ENCODE data around the gene STAT1. TPM values are rescaled to one million over a fixed set of nuclear protein-coding genes. Genes with fewer than 3 reads are reported as not detected.

STAT1 gene
- total and polyA plus RNA-seq, 4 donors, result 21.6 to 80.1 (median 74.1) TPM

- no peak overlapping the region for H3K9ac ChIP-seq (ENCODE audit: insufficient read depth in 1 of 2, low read length in 2 of 2)
- no peak for TF ChIP-seq CTCF (IDR thresholded peaks at IDR 0.05; ENCODE audit: control extremely low read depth, extremely low read depth)
- no peak overlapping the region for H3K4me3 ChIP-seq
- no peaks in the 10 kb centered on the region for H3K4me1 ChIP-seq (ENCODE audit: control insufficient read depth in 5 of 5, insufficient read depth in 5 of 5, low read length in 5 of 5)
- no peak overlapping the region for H3K27ac ChIP-seq (ENCODE audit: low read depth in 1 of 2, low read length in 1 of 2)
- ATAC-seq (ENCODE audit: insufficient read depth, low FRiP score), result no peak
- WGBS, 2 donors, result 91 to 94% methylated on average over 3 of the region's 3 CpGs
- DNase-seq, result no peak
- no peaks in the 10 kb centered on the region for H3K27me3 ChIP-seq (ENCODE audit: control insufficient read depth in 3 of 3, insufficient read depth in 3 of 3, low read length in 2 of 3)
- no peaks in the 10 kb centered on the region for H3K9me3 ChIP-seq (ENCODE audit: control insufficient read depth in 4 of 4, insufficient read depth in 3 of 4, low read length in 3 of 4)
- H3K36me3 ChIP-seq (ENCODE audit: control insufficient read depth in 4 of 4, insufficient read depth in 4 of 4, low read length in 4 of 4), result no peaks in the 10 kb centered on the region
These were observed 29.5 kb upstream of the STAT1 start for GRCh38 chr2:191043438-191043837.

- 71 to 89% methylated on average over 3 of the region's 3 CpGs for WGBS, 2 donors
- no peaks in the 10 kb centered on the region for H3K9me3 ChIP-seq (ENCODE audit: control insufficient read depth in 4 of 4, insufficient read depth in 3 of 4, low read length in 3 of 4)
- no peak overlapping the region for H3K4me3 ChIP-seq
- H3K4me1 ChIP-seq (ENCODE audit: control insufficient read depth in 5 of 5, insufficient read depth in 5 of 5, low read length in 5 of 5), result no peaks in the 10 kb centered on the region
- H3K27me3 ChIP-seq (ENCODE audit: control insufficient read depth in 3 of 3, insufficient read depth in 3 of 3, low read length in 2 of 3), result no peaks in the 10 kb centered on the region
- no peak overlapping the region for H3K27ac ChIP-seq (ENCODE audit: low read depth in 1 of 2, low read length in 1 of 2)
- peak in 2 of 3 donors; percentile 15 to 53 for DNase-seq
- H3K36me3 ChIP-seq (ENCODE audit: control insufficient read depth in 4 of 4, insufficient read depth in 4 of 4, low read length in 4 of 4), result no peaks in the 10 kb centered on the region
- no peak for TF ChIP-seq CTCF (IDR thresholded peaks at IDR 0.05; ENCODE audit: control extremely low read depth, extremely low read depth)
- no peak overlapping the region for H3K9ac ChIP-seq (ENCODE audit: insufficient read depth in 1 of 2, low read length in 2 of 2)
- peak; percentile 90 for ATAC-seq (ENCODE audit: insufficient read depth, low FRiP score)
These were observed 27.6 kb upstream of the STAT1 start for GRCh38 chr2:191041418-191042161.

GRCh38 chr2:191039616-191040015, 25.6 kb upstream of the STAT1 start:
- ATAC-seq (ENCODE audit: insufficient read depth, low FRiP score), result no peak
- no peak overlapping the region for H3K9ac ChIP-seq (ENCODE audit: insufficient read depth in 1 of 2, low read length in 2 of 2)
- no peaks in the 10 kb centered on the region for H3K36me3 ChIP-seq (ENCODE audit: control insufficient read depth in 4 of 4, insufficient read depth in 4 of 4, low read length in 4 of 4)
- H3K9me3 ChIP-seq (ENCODE audit: control insufficient read depth in 4 of 4, insufficient read depth in 3 of 4, low read length in 3 of 4), result no peaks in the 10 kb centered on the region
- peaks cover 0 to 5% (median 0%) of the 10 kb centered on the region in 5 donors for H3K4me1 ChIP-seq (ENCODE audit: control insufficient read depth in 5 of 5, insufficient read depth in 5 of 5, low read length in 5 of 5)
- no peak for TF ChIP-seq CTCF (IDR thresholded peaks at IDR 0.05; ENCODE audit: control extremely low read depth, extremely low read depth)
- H3K4me3 ChIP-seq, result no peak overlapping the region
- no peaks in the 10 kb centered on the region for H3K27me3 ChIP-seq (ENCODE audit: control insufficient read depth in 3 of 3, insufficient read depth in 3 of 3, low read length in 2 of 3)
- WGBS, 2 donors, result 64 to 72% methylated on average over 1 of the region's 1 CpG
- DNase-seq, result no peak
- H3K27ac ChIP-seq (ENCODE audit: low read depth in 1 of 2, low read length in 1 of 2), result no peak overlapping the region

Data from lung (tissue), 12 donors.